Brain pericyte (primary cell): ENCODE measurements around the gene AHSA1.
"Not testable (repeated sequence)": the region's sequence is repeated elsewhere in the genome, so short reads cannot be mapped to it uniquely, and the experiment has no call there.

ENCODE experiments used
- DNase-seq: peaks from one replicate; pipeline ENCODE4 v3.0.0-alpha.2; 2012; ENCODE audit warnings: low read depth, low spot score

The AHSA1 gene

GRCh38 chr14:77457522-77458248, at the start of gene AHSA1, which contains the start of gene VIPAS39:
TSS of gene AHSA1 (plus strand) at chr14:77458093. CDS start at chr14:77458190, 97 bp downstream.
TSS of gene VIPAS39 (minus strand) at chr14:77457601. CDS start at chr14:77454102, 3,499 bp downstream.
- peak; percentile 98 for DNase-seq

- DNase-seq: no peak
Measured at GRCh38 chr14:77409131-77409533, 48.8 kb upstream of the AHSA1 start.

GRCh38 chr14:77415403-77416030, 42.4 kb upstream of the AHSA1 start:
- DNase-seq: not testable (repeated sequence)

GRCh38 chr14:77416098-77416497, 41.8 kb upstream of the AHSA1 start:
- DNase-seq: not testable (repeated sequence)

- no peak for DNase-seq
Measured at GRCh38 chr14:77416836-77417235, 41.1 kb upstream of the AHSA1 start.

- DNase-seq: no peak
Measured at GRCh38 chr14:77421201-77421600, 36.7 kb upstream of the AHSA1 start.

- DNase-seq: no peak
Measured at GRCh38 chr14:77423423-77423822, 34.5 kb upstream of the AHSA1 start, which contains the start of gene NOXRED1. TSS of gene NOXRED1 (minus strand) at chr14:77423523. CDS start at chr14:77422889, 634 bp downstream.

GRCh38 chr14:77424862-77425261, 33.0 kb upstream of the AHSA1 start:
- DNase-seq: no peak

GRCh38 chr14:77426396-77426795, 31.5 kb upstream of the AHSA1 start:
- no peak for DNase-seq

- DNase-seq: no peak
Measured at GRCh38 chr14:77436042-77436441, 21.9 kb upstream of the AHSA1 start.

GRCh38 chr14:77438596-77438995, 19.3 kb upstream of the AHSA1 start:
- DNase-seq: no peak

GRCh38 chr14:77439861-77440260, 18.0 kb upstream of the AHSA1 start:
- no peak for DNase-seq

- no peak for DNase-seq
Measured at GRCh38 chr14:77442196-77442595, 15.7 kb upstream of the AHSA1 start.

- no peak for DNase-seq
Measured at GRCh38 chr14:77455966-77456640, 1.8 kb upstream of the AHSA1 start.

- no peak for DNase-seq
Measured at GRCh38 chr14:77457115-77457521, 775 bp upstream of the AHSA1 start.

- no peak for DNase-seq
Measured at GRCh38 chr14:77458249-77458950, 507 bp downstream of the AHSA1 start.

- DNase-seq: peak; percentile 21
Measured at GRCh38 chr14:77459072-77459723, 1.3 kb downstream of the AHSA1 start.

- no peak for DNase-seq
Measured at GRCh38 chr14:77467801-77468200, 9.9 kb downstream of the AHSA1 start.

GRCh38 chr14:77469067-77469505, 11.2 kb downstream of the AHSA1 start:
- no peak for DNase-seq

GRCh38 chr14:77469539-77469938, 11.6 kb downstream of the AHSA1 start:
- no peak for DNase-seq

- DNase-seq: no peak
Measured at GRCh38 chr14:77470224-77470870, 12.5 kb downstream of the AHSA1 start.
